Vagina (tissue), 2 donors: ENCODE results near the gene FOXA3.

Source experiments
- POLR2A ChIP-seq, 2 donors: fragments of 450-650 bp; IDR thresholded peaks; one replicate each; pipeline ENCODE4 v1.6.1; 2017; ENCODE audit warnings: antibody characterized with exemption in 2 of 2, mild to moderate bottlenecking in 2 of 2, moderate library complexity in 2 of 2
- POLR2AphosphoS5 ChIP-seq, 2 donors: sonication (generic); formaldehyde crosslinking; IDR thresholded peaks; one replicate each; pipeline ENCODE4 v1.9.0; 2017; ENCODE audit warnings: antibody characterized with exemption in 2 of 2, mild to moderate bottlenecking in 2 of 2, low read depth in 1 of 2; ENCODE audit not compliant: insufficient read depth in 1 of 2
- TF ChIP-seq, protein P1 (sequence below), 3 experiments: fragments of 450-650 bp in 2 of 3; fragments of 200-600 bp in 1 of 3; sonication (generic) in 1 of 3; IDR thresholded peaks; one replicate each; pipeline ENCODE4 v1.5.1; 2017 to 2019; ENCODE audit warnings: antibody characterized with exemption in 3 of 3, mild to moderate bottlenecking in 2 of 3, moderate library complexity in 2 of 3

DNA sequence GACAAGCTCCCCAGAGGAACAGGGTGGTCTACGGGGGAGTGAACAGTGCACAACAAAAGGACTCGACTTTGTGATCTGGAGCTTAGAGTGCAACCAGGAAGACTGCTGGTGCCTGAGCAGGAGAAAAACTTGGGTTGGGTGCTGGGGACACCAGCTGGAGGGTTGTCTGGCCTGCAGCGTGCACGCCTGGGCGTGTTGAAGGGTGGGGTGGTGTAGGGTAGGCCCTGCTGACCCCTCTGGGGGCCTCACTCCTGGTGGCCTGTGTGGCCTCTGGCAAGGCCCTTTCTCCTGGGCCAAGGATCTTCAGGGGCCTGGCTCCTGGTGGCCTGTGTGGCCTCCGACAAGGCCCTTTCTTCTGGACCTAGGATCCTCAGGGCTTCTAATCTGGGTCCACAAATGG, 44.4 kb upstream of the FOXA3 start:
- TF ChIP-seq, protein P1, sequence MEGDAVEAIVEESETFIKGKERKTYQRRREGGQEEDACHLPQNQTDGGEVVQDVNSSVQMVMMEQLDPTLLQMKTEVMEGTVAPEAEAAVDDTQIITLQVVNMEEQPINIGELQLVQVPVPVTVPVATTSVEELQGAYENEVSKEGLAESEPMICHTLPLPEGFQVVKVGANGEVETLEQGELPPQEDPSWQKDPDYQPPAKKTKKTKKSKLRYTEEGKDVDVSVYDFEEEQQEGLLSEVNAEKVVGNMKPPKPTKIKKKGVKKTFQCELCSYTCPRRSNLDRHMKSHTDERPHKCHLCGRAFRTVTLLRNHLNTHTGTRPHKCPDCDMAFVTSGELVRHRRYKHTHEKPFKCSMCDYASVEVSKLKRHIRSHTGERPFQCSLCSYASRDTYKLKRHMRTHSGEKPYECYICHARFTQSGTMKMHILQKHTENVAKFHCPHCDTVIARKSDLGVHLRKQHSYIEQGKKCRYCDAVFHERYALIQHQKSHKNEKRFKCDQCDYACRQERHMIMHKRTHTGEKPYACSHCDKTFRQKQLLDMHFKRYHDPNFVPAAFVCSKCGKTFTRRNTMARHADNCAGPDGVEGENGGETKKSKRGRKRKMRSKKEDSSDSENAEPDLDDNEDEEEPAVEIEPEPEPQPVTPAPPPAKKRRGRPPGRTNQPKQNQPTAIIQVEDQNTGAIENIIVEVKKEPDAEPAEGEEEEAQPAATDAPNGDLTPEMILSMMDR (IDR thresholded peaks at IDR 0.05) = no peak
- TF ChIP-seq POLR2AphosphoS5 (IDR thresholded peaks at IDR 0.05; ENCODE audit: insufficient read depth in 1 of 2, low read depth in 1 of 2) (no peak), POLR2A (IDR thresholded peaks at IDR 0.05) (no peak)
